Activated CD4-positive, alpha-beta T cell treated with anti-CD3 and anti-CD28 coated beads for 48 hours (primary cell): ENCODE measurements around the gene NMB.
"Not testable (repeated sequence)": the region's sequence is repeated elsewhere in the genome, so short reads cannot be mapped to it uniquely, and the experiment has no call there.

Experiments used
- DNase-seq: peaks from one replicate; pipeline ENCODE4 v3.0.0-alpha.2; 2020

Gene NMB, protein sequence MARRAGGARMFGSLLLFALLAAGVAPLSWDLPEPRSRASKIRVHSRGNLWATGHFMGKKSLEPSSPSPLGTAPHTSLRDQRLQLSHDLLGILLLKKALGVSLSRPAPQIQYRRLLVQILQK

DNA sequence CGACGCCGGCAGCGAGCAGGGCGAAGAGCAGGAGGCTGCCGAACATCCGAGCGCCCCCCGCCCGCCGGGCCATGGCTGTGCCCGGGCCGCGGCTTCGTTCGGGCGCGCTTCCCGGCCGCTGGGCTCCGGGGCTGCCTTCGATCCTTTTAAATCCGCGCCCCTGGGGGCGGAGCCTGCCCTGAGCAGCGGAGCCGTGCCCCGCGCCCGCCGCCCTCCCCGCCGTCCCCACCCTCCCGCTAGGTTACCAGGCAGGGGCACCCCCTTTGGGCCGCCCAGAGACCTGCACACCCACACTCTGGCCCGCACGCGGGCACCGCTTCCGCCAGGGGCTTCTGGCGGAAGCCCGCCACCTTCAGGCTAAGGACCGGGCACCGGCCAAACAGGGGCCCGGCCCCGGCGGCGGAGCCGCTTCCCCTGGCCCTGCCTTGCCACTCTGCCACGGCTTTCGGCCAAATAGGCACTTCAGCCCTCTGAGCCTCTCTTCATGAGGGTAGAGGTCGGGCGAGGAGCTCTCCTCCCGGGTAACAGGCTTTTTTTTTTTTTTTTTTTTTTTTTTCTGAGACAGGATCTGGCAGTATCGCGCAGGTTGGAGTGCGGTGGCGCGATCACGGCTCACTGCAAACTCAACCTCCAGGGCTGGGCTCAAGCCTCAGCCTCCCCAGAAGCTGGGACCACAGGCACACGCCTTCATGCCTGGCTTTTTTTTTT, at the start of gene NMB:
Gene NMB (minus strand): TSS at position 120 of the 708 bp plus-strand sequence. CDS start 47 bp downstream, at position 73.
- DNase-seq, result peak; percentile 85

- no peak for DNase-seq
Measured at GRCh38 chr15:84703808-84704207, 45.8 kb upstream of the NMB start.

DNA sequence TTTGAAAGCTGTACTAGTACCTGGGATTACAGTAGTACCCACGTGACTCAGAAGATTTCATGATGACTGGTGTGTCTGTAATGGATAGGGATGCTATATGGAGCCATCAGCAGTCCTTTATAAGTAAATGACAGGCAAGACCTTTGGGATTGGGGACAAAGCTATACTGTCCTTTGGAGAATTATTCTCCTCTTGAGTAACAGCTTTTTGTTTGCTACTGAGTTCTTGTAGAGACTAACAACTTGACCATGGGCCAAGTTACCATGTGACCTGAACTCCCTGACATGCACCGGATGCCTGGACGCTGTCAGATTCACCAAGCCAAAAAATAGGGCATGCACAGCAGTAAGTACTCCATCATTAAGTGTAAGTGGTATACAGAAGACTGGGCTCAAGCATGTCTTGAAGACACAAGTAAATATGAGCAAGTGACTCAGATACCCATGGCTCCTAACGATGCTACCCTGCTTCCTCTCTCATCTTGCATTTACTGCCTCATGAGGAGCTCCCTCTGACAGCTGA, 45.0 kb upstream of the NMB start:
- no peak for DNase-seq

DNA sequence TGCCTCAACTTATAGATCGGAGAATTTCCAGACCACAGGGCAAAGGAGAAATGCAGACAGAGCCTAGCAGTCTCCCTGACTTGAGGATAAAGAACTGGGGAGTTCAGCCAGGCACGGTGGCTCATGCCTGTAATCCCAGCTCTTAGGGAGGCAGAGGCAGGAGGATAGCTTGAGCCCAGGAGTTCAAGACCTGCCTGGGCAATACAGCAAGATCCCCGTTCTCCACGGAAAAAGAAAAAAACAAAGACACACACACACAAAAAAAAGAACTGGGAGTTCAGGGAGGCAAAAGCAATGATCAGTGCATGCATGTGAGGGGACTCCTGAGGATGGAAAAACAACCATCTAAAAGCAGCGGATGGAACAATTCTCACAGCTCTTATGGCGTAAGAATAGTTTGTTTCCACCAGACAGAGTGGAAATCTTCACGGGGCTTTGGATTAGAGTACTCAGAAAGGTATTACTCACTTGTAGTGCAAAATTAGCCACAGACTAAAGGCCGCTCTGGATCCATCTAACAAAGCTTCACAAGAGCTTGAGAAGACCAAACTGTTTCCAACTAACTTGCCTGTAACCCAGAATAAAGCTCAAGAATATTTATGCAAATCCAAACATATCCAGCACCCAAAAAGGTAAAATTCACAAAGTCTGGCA, 41.7 kb upstream of the NMB start:
- no peak for DNase-seq

DNA sequence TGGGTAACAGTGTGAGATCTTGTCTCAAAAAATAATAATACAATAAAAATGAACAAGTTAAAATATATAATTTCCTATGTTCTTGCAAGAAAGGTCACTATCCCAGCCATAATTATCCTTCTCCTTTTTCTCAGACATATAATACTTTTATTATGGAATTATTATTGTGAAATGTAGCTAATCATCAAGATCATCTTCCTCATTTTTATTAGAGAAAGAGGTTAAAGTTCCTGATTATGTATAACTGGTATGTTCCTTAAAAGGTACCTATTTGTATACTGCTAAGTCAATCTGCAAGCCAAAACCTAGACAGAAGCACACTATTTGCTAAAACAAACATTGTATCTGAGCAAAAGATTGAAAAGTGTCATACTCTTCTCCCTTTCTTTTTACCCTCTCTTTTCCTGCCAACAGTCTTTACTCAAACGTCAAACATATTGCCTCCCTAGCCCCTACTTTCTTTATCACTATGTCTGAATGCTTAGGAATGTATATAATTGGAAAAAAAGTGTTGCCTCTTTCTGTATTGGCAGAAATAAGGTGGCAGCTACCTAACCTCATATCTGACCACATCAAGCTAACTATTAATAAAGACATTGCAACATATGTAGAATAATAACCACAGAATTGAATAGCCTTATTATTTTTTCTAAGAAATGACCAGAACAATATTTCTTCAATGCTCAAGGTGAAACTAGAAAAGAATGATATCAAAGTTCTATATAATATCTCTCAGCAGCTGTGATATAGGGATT, 39.4 kb upstream of the NMB start:
- no peak for DNase-seq

GRCh38 chr15:84696757-84697156, 38.8 kb upstream of the NMB start:
- DNase-seq, result no peak

DNA sequence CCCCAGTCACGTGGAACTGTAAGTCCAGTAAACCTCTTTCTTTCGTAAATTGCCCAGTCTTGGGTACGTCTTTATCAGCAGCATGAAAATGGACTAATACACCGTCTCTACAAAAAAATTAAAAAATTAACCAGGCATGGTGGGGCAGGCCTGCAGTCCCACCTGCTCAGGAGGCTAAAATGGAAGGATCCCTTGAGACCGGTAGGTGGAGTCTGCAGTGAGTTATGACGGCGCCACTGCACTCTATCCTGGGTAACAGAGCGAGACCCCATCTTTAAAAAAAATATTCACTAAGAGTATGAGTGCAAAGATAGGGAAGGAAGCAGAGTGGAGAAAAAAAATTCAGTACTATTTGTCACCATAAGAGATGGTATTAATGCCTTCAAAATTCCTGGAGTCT, 32.3 kb upstream of the NMB start:
- DNase-seq, result no peak

DNA sequence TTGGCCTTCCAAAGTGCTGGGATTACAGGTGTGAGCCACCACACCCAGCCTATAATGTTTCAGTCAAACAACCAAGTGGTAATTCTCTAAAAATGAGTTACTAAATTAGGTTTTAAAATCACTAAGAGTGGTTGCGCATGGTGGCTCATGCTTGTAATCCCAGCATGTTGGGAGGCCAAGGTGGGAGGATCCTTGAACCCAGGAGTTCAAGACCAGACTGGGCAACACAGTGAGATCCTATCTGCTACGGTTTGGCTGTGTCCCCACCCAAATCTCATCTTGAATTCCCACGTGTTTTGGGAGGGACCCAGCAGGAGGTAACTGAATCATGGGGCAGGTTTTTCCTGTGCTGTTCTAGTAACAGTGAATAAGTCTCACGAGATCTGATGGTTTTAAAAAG, 31.9 kb upstream of the NMB start:
- DNase-seq, result no peak

DNA sequence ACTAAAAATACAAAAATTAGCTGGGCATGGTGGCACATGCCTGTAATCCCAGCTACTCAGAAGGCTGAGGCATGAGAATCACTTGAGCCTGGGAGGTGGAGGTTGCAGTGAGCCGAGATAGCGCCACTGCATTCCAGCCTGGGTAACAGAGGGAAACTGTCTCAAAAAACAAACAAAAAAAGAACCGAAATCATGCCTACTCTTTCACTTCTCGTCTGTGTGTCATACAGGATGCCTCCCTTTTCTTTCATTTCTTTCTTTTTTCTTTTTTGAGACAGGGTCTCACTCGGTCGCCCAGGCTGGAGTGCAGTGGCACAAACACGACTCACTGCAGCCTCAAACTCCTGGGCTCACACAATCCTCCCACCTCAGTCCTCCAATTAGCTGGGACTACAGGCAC, 28.4 kb upstream of the NMB start:
- DNase-seq, result not testable (repeated sequence)

GRCh38 chr15:84685304-84685703, 27.3 kb upstream of the NMB start:
- DNase-seq, result no peak

DNA sequence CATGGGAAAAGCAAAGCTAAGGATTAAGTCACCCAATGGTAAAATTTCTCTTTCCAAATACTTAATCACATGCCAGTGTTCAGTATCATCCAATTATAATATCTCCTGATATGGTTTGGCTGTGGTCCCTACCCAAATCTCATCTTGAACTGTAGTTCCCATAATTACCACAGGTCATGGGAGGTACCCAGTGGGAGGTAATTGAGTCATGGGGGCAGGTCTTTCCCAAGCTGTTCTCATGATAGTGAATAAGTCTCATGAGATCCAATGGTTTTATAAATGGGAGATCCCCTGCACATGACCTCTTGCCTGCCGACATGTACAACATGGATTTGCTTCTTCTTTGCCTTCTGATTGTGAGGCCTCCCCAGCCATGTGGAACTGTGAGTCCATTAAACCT, 26.1 kb upstream of the NMB start:
- DNase-seq, result no peak

- peak; percentile 44 for DNase-seq
Measured at GRCh38 chr15:84681831-84682230, 23.8 kb upstream of the NMB start.

DNA sequence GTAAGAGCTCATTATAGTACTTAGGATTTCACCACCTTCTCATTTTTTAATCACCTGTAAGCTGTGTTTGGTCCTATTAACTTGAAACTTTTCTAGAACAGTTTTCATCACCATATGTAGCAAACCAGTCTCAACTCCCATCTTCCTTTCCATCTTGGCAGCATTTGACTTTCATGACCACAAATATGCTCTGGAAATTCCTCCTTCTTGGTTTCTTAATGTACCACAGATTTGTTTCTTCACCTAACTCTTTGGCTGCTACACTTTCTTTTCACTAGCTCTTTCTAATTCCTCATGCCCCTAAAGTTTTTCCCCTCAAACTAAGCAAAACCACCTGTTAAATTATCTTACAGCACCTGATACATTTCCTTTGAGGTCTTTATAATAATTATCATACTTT, 13.2 kb upstream of the NMB start:
- DNase-seq, result no peak

- DNase-seq, result peak; percentile 77
Measured at GRCh38 chr15:84669726-84670125, 11.7 kb upstream of the NMB start.

DNA sequence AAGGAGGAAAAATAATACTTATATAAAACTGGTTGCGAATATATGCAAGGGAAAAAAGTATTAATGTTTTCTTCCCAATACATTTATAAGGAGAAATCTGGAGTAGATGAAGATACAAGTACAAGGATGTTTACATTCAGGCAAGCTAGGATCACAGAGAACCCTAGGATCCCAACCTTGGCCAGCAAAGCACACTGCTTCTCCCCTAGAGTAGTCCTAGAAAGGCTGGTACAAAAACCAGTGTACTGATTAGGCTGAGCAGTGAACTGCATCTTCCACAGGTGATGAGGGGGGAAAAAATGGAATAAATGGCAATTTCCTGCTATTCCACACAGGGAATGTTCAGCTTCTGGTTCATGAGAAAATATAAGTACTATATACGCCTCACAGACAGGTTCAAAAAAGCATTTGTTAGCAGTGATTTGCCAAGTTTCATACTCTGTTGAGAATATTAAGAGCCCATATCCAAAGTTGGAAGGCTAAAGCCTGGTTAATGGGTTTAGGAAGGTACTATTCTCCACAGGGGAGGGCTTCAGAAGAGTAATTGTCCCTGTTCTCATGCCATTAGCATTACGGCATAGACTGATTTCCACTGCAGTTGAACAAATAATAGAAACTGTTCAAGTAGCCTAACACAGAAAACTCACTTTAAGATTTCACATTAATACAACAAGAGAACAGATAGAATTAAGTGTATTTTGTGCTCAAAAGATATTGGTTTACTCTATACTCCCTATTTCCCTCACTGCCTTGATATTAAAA, 10.4 kb upstream of the NMB start:
- DNase-seq, result no peak

GRCh38 chr15:84666373-84666772, 8.4 kb upstream of the NMB start:
- DNase-seq, result no peak

DNA sequence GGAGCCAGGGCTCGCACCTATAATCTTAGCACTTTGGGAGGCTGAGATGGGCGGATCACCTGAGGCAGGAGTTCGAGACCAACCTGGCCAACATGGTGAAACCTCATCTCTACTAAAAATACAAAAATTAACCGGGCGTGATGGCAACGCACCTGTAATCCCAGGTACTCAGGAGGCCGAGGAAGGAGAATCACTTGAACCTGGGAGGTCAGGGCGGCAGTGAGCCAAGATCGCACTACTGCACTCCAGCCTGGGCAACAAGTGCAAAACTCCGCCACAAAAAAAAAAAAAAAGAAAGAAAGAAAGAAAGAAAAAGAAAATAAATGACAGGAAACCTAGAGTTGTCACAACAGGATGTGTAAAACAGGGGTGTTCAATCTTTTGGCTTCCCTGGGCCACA, 3.0 kb upstream of the NMB start:
- DNase-seq, result no peak

DNA sequence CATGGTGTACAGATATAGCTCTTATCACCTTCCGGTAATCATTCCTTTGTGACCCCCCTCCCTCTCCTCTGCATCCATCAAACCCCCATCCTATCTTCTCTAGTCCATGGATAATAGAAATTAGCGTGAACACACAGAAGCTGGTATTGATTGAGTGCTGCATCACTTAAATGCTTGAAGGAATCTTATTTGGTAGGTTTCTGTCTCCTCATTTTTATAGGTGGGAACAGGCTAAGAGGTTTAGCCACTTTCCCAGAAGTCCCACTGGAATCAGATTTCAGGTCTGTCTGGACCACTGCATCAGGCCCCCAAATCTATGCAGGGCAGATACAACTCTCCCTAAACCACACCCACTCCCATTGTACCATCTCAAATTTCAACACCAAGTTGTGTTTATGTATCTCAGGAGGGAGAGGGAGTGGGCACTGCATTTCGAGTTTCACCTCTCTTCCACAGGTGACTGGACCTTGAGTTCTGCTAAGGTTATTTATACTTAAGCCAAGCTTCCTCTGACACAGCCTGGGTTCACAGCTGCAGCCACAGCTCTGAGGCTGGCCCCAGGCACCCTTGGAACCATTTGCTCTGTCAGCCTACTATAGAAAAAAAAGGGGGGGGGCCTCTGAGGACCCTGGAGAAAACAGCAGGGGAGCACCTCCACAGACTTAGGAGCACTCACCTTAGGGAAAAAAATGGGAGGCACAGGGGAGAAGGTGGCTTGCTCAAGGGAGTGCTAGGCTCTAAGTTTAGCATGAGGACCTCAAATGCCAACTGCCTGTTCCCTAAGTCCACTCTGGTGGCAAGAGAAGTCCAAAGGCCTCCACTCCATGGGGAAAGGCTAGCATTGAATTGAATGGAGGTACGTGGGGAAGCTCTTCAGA, 2.1 kb upstream of the NMB start:
- no peak for DNase-seq

DNA sequence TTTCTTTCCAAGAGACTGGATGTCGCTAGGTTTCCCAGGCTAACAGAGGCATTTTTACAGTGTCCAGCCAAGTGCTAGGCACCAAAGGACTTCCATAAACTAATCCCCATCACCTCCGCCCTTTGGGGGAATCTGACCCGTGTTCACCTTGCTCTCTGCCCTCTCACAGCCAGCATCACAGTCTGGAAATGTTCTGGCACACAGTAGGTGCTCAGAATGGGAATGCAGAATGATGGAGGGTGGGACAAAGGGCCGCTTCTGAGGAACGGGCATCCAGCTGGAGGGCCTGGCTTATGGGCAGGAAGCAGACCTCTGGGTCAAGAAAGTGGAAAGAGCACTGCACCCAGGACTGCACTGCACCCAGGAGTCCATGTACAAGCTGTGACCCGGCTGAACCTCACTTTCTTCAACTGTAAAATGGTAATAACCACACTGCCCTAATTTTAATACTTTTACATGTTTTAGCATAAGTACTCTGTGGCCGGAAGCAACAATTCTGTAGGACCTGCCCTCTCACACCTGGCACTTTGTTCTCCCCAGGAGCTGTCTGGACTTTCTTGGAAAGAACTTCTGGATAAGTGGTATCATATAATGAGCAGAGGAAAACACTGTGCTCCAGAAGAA, 901 bp upstream of the NMB start:
- DNase-seq, result no peak

GRCh38 chr15:84657748-84658079, 285 bp downstream of the NMB start:
- no peak for DNase-seq

- no peak for DNase-seq
Measured at GRCh38 chr15:84656972-84657371, 1.0 kb downstream of the NMB start.
